ENCODE results near the gene LIPT1.

GRCh38 chr2:99150706-99151105 lies 4.1 kb upstream of the LIPT1 start:
- TF ChIP-seq POLR2AphosphoS5 (IDR thresholded peaks at IDR 0.05; ENCODE audit: borderline replicate concordance, low read depth, low read length), result no peak
- no peak for TF ChIP-seq EZH2 (IDR thresholded peaks at IDR 0.05)
